ENCODE measurements around the gene MAGI1.

GRCh38 chr3:65820600-65820999 lies 218.1 kb downstream of the MAGI1 start:
- TF ChIP-seq CTCF (IDR thresholded peaks at IDR 0.05) (no peak), POLR2A (IDR thresholded peaks at IDR 0.05) (no peak)
